SK-N-SH (cell line): ENCODE measurements around the gene GJA5.

Experiments used
- CHD2 ChIP-seq: fragments of 150-350 bp; IDR thresholded peaks from 2 replicates; pipeline ENCODE4 v1.6.1; 2018; ENCODE audit warnings: low read length; ENCODE audit not compliant: partially characterized antibody
- CTCF ChIP-seq: fragments of 200-600 bp; sonication (generic); IDR thresholded peaks from 2 replicates; pipeline ENCODE4 v1.6.1; 2017; ENCODE audit warnings: antibody characterized with exemption, mild to moderate bottlenecking, moderate library complexity
- JUND ChIP-seq: IDR thresholded peaks from 2 replicates; pipeline ENCODE4 v1.4.0; 2012
- NFIC ChIP-seq: IDR thresholded peaks from 2 replicates; pipeline ENCODE4 v1.4.0; 2012; ENCODE audit warnings: borderline replicate concordance
- RCOR1 ChIP-seq: fragments of 150-350 bp; IDR thresholded peaks from 2 replicates; pipeline ENCODE4 v1.6.1; 2017; ENCODE audit warnings: antibody characterized with exemption, low read length
- RFX5 ChIP-seq: IDR thresholded peaks from 2 replicates; pipeline ENCODE4 v1.6.1; 2012; ENCODE audit warnings: mild to moderate bottlenecking, improper control_type of control experiment, low read length
- SIN3A ChIP-seq: IDR thresholded peaks from 2 replicates; pipeline ENCODE4 v1.6.1; 2012; ENCODE audit warnings: low read depth, mild to moderate bottlenecking, low read length, moderate library complexity, borderline replicate concordance

GRCh38 chr1:147809236-147809635, 48.8 kb upstream of the GJA5 start:
- no peak for TF ChIP-seq CTCF
- no peak for TF ChIP-seq RFX5
- TF ChIP-seq CHD2, result no peak
- TF ChIP-seq NFIC, result no peak
- no peak for TF ChIP-seq JUND
- no peak for TF ChIP-seq SIN3A
- TF ChIP-seq RCOR1, result no peak
